Loucy (cell line): Measurements from ENCODE around the gene MMUT.

Experiments used
- H2AFZ ChIP-seq: fragments of 200-600 bp; sonication (generic); 2 replicates; pipeline ENCODE4 v1.6.0; 2016; ENCODE audit warnings: antibody characterized with exemption, mild to moderate bottlenecking, low read length, moderate library complexity
- H3F3A ChIP-seq: fragments of 200-600 bp; 2 replicates; pipeline ENCODE4 v1.6.0; 2016; ENCODE audit warnings: antibody characterized with exemption, low read depth, mild to moderate bottlenecking
- H3K27me3 ChIP-seq: fragments of 200-600 bp; sonication (generic); 2 replicates; pipeline ENCODE4 v1.6.1; 2014; ENCODE audit warnings: low read length, mild to moderate bottlenecking; ENCODE audit not compliant: insufficient read depth, poor library complexity, severe bottlenecking
- H3K36me3 ChIP-seq: fragments of 200-600 bp; sonication (generic); 2 replicates; pipeline ENCODE4 v1.6.1; 2016; ENCODE audit warnings: low read length; ENCODE audit not compliant: insufficient read depth
- H3K4me1 ChIP-seq: fragments of 200-600 bp; sonication (generic); 2 replicates; pipeline ENCODE4 v1.5.1; 2014; ENCODE audit warnings: low read length, mild to moderate bottlenecking; ENCODE audit not compliant: insufficient read depth, poor library complexity, severe bottlenecking
- H3K4me2 ChIP-seq: fragments of 200-600 bp; sonication (generic); 2 replicates; pipeline ENCODE4 v1.6.0; 2014; ENCODE audit warnings: antibody characterized with exemption, low read length, low read depth, mild to moderate bottlenecking; ENCODE audit not compliant: poor library complexity, severe bottlenecking
- H3K4me3 ChIP-seq: fragments of 200-600 bp; sonication (generic); 2 replicates; pipeline ENCODE4 v1.5.1; 2014; ENCODE audit warnings: low read length, mild to moderate bottlenecking, mixed read lengths; ENCODE audit not compliant: poor library complexity, severe bottlenecking
- H3K79me2 ChIP-seq: fragments of 200-600 bp; sonication (generic); 2 replicates; pipeline ENCODE4 v1.6.1; 2014; ENCODE audit warnings: low read length; ENCODE audit not compliant: insufficient read depth
- H3K9ac ChIP-seq: fragments of 200-600 bp; sonication (generic); 2 replicates; pipeline ENCODE4 v1.6.0; 2014; ENCODE audit warnings: mild to moderate bottlenecking, low read depth, low read length, moderate library complexity; ENCODE audit not compliant: poor library complexity, severe bottlenecking
- H3K9me2 ChIP-seq: fragments of 200-600 bp; sonication (generic); replicated peaks from 2 replicates; pipeline ENCODE4 v1.6.1; 2016; ENCODE audit warnings: low read depth, low read length, mixed read lengths
- H3K9me3 ChIP-seq: fragments of 200-600 bp; sonication (generic); 2 replicates; pipeline ENCODE4 v1.6.1; 2014; ENCODE audit warnings: mild to moderate bottlenecking, antibody characterized with exemption, low read length, low read depth; ENCODE audit not compliant: insufficient read depth
- H4K20me1 ChIP-seq: fragments of 200-600 bp; sonication (generic); 2 replicates; pipeline ENCODE4 v1.6.0; 2014; ENCODE audit warnings: antibody characterized with exemption, low read length, mild to moderate bottlenecking; ENCODE audit not compliant: insufficient read depth, poor library complexity, severe bottlenecking
- EZH2phosphoT487 ChIP-seq: fragments of 200-600 bp; IDR thresholded peaks from 2 replicates; pipeline ENCODE4 v1.6.1; 2018; ENCODE audit warnings: antibody characterized with exemption, mild to moderate bottlenecking, moderate library complexity, borderline replicate concordance
- TF ChIP-seq, protein P1 (sequence below): fragments of 200-600 bp; sonication (generic); conservative IDR thresholded peaks from 2 replicates; pipeline ENCODE4 v1.5.1; 2014; ENCODE audit warnings: mild to moderate bottlenecking, antibody characterized with exemption, low read length

MMUT gene

DNA sequence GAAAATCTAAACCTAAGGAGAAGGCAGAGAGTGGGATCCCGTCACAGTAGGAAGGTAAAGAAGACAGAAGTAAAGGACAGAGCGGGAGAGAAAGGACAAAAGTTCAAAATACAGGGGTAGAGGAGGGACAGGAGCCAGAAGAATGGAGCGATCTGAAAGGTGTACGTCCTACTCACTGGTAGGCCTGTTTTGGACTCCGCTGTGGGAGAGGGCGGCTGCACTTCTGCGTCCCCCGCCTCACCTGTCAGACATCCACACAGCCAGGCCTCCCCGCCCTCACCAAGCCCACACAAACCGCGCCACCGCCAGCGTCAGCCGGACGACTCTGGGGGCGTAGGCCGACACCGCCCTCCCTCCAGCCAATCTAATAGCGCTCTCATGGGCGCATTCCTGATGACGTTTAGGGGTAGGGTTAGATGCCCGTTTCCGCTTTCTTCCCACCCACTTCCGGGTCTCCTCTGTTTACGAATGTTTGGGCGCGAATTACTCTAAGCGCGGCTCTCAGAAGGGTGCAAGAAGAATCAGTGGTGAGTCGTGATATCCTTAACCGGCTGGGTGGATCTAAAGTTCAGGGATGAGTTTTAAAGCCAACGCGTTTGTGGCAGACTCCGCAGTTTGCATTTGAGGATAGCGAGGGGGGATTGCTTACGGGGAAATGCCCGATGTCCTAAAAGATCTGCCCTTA, at the start of gene MMUT, which contains the start of gene CENPQ:
Gene MMUT (minus strand): TSS at position 327 of the 685 bp plus-strand sequence. CDS start 3,787 bp downstream, outside the sequence.
Gene CENPQ (plus strand): TSS at position 444 of the 685 bp plus-strand sequence. CDS start 6,807 bp downstream, outside the sequence.
- H3K79me2 ChIP-seq: peaks cover 69% of the 10 kb centered on the region
- no peaks in the 10 kb centered on the region for H3K9me2 ChIP-seq

GRCh38 chr6:49509342-49509741, 46.3 kb upstream of the MMUT start:
- no peaks in the 10 kb centered on the region for H3F3A ChIP-seq
- no peaks in the 10 kb centered on the region for H3K9me3 ChIP-seq
- no peaks in the 10 kb centered on the region for H3K27me3 ChIP-seq
- TF ChIP-seq EZH2phosphoT487: no peak
- TF ChIP-seq, protein P1, sequence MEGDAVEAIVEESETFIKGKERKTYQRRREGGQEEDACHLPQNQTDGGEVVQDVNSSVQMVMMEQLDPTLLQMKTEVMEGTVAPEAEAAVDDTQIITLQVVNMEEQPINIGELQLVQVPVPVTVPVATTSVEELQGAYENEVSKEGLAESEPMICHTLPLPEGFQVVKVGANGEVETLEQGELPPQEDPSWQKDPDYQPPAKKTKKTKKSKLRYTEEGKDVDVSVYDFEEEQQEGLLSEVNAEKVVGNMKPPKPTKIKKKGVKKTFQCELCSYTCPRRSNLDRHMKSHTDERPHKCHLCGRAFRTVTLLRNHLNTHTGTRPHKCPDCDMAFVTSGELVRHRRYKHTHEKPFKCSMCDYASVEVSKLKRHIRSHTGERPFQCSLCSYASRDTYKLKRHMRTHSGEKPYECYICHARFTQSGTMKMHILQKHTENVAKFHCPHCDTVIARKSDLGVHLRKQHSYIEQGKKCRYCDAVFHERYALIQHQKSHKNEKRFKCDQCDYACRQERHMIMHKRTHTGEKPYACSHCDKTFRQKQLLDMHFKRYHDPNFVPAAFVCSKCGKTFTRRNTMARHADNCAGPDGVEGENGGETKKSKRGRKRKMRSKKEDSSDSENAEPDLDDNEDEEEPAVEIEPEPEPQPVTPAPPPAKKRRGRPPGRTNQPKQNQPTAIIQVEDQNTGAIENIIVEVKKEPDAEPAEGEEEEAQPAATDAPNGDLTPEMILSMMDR: no peak
- H3K9me2 ChIP-seq: no peaks in the 10 kb centered on the region
- H3K79me2 ChIP-seq: no peaks in the 10 kb centered on the region
- no peaks in the 10 kb centered on the region for H3K36me3 ChIP-seq
- H2AFZ ChIP-seq: no peak overlapping the region
- H3K4me1 ChIP-seq: no peaks in the 10 kb centered on the region
- no peak overlapping the region for H3K9ac ChIP-seq
- H3K4me3 ChIP-seq: no peak overlapping the region
- H3K4me2 ChIP-seq: no peak overlapping the region
- no peaks in the 10 kb centered on the region for H4K20me1 ChIP-seq

More for the DNA sequence above, at the start of gene MMUT, which contains the start of gene CENPQ:
- H3K9ac ChIP-seq: peak within 1 kb of the TSS; percentile 91
- peak within 1 kb of the TSS; percentile 91 for H3K4me2 ChIP-seq
- peaks cover 15% of the 10 kb centered on the region for H4K20me1 ChIP-seq
- no peaks in the 10 kb centered on the region for H3K27me3 ChIP-seq
- peak within 1 kb of the TSS; percentile 90 for H2AFZ ChIP-seq
- H3F3A ChIP-seq: no peaks in the 10 kb centered on the region
- no peaks in the 10 kb centered on the region for H3K36me3 ChIP-seq
- TF ChIP-seq, protein P1: no peak
- no peak for TF ChIP-seq EZH2phosphoT487
- H3K4me3 ChIP-seq: peak within 1 kb of the TSS; percentile 90
- no peaks in the 10 kb centered on the region for H3K9me3 ChIP-seq
- peaks cover 57% of the 10 kb centered on the region for H3K4me1 ChIP-seq

GRCh38 chr6:49506569-49507111, 43.6 kb upstream of the MMUT start:
- Histone ChIP-seq H2AFZ (no peak overlapping the region), H4K20me1 (no peaks in the 10 kb centered on the region), H3K79me2 (no peaks in the 10 kb centered on the region), H3K27me3 (no peaks in the 10 kb centered on the region), H3K4me1 (no peaks in the 10 kb centered on the region), H3K36me3 (no peaks in the 10 kb centered on the region), H3K9me3 (no peaks in the 10 kb centered on the region), H3K4me2 (no peak overlapping the region), H3K4me3 (no peak overlapping the region), H3K9me2 (no peaks in the 10 kb centered on the region), H3F3A (no peaks in the 10 kb centered on the region), H3K9ac (no peak overlapping the region)
- no peak for TF ChIP-seq EZH2phosphoT487
- TF ChIP-seq, protein P1: no peak
